ENCODE results near the gene DPP8. TPM values are rescaled to one million over a fixed set of nuclear protein-coding genes. Genes with fewer than 3 reads are reported as not detected.

DPP8 gene
- 10 to 100 TPM; 33.1 to 52.5 (median 40.5) TPM for total RNA-seq

DNA sequence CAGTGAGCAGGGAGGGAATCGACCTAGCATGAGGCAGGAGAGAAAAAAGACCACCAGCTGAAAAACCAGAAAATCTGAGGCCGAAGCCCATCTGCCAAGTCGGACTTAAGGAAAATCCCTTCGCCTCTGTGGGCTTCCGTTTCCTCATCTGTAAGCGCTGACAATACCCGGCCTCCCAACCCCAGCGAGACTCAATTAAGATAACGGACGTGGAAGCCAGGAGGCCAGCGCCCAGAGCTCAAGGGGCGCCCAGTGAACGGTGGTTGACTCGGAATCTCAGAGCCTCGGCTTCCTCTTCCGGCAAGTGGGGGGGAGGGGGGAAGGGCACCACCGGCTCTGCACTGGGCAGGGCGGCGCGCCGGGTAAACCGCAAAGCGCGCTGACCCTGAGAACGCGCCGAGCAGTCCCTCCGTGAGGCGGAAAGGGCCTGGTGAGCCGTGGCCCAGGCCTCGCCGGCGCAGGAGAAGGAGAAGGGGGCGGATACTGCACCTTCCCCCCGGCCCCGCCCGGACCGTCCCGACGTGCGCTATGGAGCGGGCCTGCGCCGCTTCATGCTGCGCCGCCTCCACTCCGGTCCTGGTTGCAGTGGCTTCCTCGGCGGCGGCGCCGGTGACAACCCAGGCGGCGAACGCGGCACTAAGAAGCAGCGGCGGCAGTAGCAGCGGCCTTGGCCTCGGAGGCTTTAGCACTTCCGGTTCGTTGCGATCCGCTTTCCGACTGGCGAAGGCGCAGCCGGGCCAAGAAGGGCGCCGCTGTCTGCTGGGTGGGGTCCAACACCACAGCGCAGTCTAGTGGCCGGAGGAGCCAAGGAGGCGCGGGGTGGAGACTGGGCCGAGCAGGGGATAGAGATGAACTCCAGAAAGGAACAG, at the start of gene DPP8:
Gene DPP8, minus strand, starts transcription at position 693 of the 869 bp plus-strand sequence. CDS start 5,136 bp downstream, outside the sequence.
- TF ChIP-seq, protein P1, sequence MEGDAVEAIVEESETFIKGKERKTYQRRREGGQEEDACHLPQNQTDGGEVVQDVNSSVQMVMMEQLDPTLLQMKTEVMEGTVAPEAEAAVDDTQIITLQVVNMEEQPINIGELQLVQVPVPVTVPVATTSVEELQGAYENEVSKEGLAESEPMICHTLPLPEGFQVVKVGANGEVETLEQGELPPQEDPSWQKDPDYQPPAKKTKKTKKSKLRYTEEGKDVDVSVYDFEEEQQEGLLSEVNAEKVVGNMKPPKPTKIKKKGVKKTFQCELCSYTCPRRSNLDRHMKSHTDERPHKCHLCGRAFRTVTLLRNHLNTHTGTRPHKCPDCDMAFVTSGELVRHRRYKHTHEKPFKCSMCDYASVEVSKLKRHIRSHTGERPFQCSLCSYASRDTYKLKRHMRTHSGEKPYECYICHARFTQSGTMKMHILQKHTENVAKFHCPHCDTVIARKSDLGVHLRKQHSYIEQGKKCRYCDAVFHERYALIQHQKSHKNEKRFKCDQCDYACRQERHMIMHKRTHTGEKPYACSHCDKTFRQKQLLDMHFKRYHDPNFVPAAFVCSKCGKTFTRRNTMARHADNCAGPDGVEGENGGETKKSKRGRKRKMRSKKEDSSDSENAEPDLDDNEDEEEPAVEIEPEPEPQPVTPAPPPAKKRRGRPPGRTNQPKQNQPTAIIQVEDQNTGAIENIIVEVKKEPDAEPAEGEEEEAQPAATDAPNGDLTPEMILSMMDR (IDR thresholded peaks at IDR 0.05; ENCODE audit: low read depth) = no peak

DNA sequence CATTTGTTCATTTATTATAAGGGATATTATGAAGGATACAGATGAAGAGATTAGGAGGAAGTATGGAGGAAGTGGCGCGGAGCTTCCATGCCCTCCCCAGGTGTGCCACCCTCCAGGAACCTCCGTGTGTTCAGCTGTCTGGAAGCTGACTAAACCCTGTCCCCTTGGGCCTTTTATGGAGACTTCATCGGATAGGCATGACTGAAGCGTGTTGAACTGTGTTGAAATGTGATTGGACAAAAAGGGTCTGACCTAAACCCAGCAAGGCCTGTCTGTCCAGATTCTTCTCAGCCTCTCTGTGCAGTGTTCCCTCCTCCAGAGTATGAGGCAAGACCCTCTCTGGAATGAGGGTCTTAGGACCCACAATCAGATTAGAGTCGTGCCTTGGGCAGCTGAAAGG, 44.4 kb upstream of the DPP8 start:
- TF ChIP-seq, protein P1 (IDR thresholded peaks at IDR 0.05; ENCODE audit: low read depth) = no peak

DNA sequence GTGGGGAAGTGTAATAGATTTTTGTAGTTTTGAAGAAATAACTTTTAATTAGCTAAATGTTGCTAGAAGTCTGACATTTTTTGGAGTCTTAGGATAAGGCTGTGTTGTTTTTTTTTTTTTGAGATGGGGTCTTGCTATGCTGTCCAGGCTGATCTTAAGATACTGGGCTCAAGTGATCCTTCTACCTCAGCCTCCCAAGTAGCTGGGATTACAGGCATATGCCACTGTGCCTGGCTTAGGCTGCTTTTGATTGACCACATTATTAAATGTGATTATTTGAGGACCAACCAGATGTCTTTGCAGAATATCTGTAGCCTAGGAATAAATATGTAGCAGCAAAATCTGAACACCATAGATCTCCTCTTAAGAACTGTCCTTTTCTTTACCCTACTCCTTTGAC, 42.5 kb upstream of the DPP8 start:
- TF ChIP-seq, protein P1 (IDR thresholded peaks at IDR 0.05; ENCODE audit: low read depth) = no peak

DNA sequence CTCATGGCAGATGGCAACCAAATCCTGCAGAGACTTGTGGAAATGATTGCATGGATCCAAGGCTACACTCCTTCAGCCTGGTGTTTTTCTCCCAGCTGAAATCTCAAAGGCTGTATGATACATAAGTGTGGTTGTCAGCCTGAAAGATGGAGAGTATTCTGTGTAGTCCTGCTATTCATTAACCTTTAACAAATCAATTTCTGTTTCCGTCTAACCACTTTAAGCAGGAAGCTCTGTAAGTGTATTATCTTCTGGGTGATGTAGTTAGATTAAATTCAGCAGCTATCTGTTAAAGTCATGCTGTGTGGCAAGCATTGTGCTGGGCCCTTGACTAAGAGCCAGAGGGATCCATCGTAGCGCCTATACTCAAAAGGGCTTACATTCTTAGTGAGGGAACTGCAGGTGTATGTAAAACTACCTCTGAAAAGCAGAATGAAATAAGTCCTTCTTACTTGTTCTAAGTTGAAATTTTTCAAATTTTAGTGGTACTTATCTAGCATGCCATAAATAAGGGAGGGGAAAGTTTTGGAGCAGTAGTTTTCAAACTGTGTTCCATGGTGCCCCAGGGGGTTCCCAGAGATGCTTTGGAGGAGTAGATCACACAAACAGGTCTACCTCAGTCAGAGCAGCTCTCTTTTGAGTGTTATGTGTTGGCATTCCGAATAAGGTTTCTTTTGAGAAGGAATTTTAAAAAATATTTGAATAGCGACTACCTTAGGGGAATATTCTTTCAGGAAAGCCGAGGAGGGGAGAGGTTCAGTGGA, 41.7 kb upstream of the DPP8 start:
- TF ChIP-seq, protein P1 (IDR thresholded peaks at IDR 0.05; ENCODE audit: low read depth) = no peak

DNA sequence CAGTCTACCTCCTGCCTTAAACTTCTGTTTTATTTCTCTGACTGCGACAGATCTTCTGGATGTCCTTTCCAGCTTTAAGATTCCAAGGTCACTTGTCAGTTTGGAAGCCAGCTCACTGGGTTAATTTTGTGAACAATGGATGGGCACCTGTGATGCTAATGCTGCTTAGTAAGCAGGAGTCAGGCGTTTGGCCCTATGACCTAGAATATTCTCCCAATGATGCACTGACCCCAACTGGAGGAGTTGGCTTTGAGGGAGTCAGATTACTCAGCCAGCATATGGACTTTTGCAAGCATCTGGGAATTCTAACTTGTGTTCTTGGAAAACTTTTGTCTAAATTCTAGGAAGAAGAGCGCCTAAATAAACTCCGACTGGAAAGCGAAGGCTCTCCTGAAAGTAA, 40.8 kb upstream of the DPP8 start:
- TF ChIP-seq, protein P1 (IDR thresholded peaks at IDR 0.05; ENCODE audit: low read depth) = no peak

DNA sequence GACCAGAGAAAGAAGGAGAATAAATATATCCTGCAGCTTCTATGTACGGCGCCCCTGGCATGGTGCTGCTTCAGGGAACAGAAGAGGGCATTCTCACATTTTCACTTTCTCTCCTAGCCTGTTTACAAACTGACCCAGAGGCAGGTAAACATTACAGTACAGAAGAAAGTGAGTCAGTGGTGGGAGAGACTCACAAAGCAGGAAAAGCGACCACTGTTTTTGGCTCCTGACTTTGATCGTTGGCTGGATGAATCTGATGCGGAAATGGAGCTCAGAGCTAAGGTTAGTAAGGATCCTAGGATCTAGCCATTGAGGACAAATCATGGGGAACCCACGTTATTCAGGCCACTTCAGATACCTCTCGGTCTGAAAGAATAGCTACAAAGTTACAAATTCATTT, 39.1 kb upstream of the DPP8 start:
- TF ChIP-seq, protein P1 (IDR thresholded peaks at IDR 0.05; ENCODE audit: low read depth) = no peak

DNA sequence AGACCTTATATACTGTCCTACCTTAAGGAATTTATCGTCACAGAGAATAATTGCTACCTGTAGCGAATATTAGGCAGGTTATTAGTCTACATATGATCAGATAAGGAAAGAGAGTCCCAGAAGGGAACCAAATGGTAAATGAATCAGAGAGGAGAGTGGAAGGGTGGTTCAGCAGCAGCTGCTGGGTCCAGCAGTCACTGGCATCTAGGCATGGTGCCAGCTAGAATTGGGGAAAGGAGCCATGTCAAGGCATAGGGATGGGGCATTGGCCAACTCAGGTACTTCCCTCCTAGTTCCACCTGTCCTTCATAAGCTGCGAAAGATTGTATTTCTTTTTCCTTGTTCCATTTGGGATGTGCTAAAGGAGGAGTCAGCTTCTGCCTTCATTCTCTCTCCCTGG, 36.2 kb upstream of the DPP8 start:
- TF ChIP-seq, protein P1 (IDR thresholded peaks at IDR 0.05; ENCODE audit: low read depth) = no peak
